Endothelial cell (in vitro differentiated cells): Measurements from ENCODE around the gene CARMIL3. TPM values are rescaled to one million over a fixed set of nuclear protein-coding genes. Genes with fewer than 3 reads are reported as not detected.

Source experiments
- DNase-seq: peaks from one replicate; pipeline ENCODE4 v3.0.0; 2021; ENCODE audit warnings: low spot score
- H3K27ac Mint-ChIP-seq: one replicate; pipeline ENCODE4 v1.8.0; 2021; ENCODE audit warnings: mixed read lengths, inconsistent platforms; ENCODE audit not compliant: unreplicated experiment
- H3K27me3 Mint-ChIP-seq: one replicate; pipeline ENCODE4 v1.8.0; 2021; ENCODE audit warnings: mild to moderate bottlenecking, moderate library complexity, mixed read lengths, inconsistent platforms; ENCODE audit not compliant: unreplicated experiment
- H3K36me3 Mint-ChIP-seq: one replicate; pipeline ENCODE4 v1.8.0; 2021; ENCODE audit warnings: mild to moderate bottlenecking, low read depth, mixed read lengths, inconsistent platforms; ENCODE audit not compliant: unreplicated experiment
- H3K4me1 Mint-ChIP-seq: one replicate; pipeline ENCODE4 v1.8.0; 2021; ENCODE audit warnings: mild to moderate bottlenecking, mixed read lengths, inconsistent platforms; ENCODE audit not compliant: unreplicated experiment
- H3K4me3 Mint-ChIP-seq: one replicate; pipeline ENCODE4 v1.8.0; 2021; ENCODE audit warnings: mild to moderate bottlenecking, mixed read lengths, inconsistent platforms; ENCODE audit not compliant: unreplicated experiment
- H3K9me3 Mint-ChIP-seq: one replicate; pipeline ENCODE4 v1.8.0; 2021; ENCODE audit warnings: mixed read lengths, inconsistent platforms; ENCODE audit not compliant: unreplicated experiment
- CTCF ChIP-seq: fragments of 200-600 bp; sonication (generic); IDR thresholded peaks from one replicate; pipeline ENCODE4 v1.5.0; 2021; ENCODE audit warnings: antibody characterized with exemption; ENCODE audit not compliant: unreplicated experiment
- total RNA-seq: library from RNA; stranded (reverse); fragmentation: NEBNext Ultra II Directional; extraction: Animal tissue kit (Norgen Biotek cat#: 25700); gene quantifications from one replicate; pipeline ENCODE4 v1.2.1, GENCODE V29; 2021; ENCODE audit not compliant: unreplicated experiment

CARMIL3 gene
- total RNA-seq, 1 donor from 2014 or later: 1.4 TPM

GRCh38 chr14:24071144-24071697 lies 19.4 kb downstream of the CARMIL3 start, which contains the start of gene CPNE6:
CPNE6 (plus strand) TSS chr14:24071562; CDS start chr14:24072937, 1,375 bp downstream.
- no peak for DNase-seq
- peaks cover 12% of the 10 kb centered on the region for H3K27me3 Mint-ChIP-seq

GRCh38 chr14:24071836-24072430 lies 20.1 kb downstream of the CARMIL3 start:
- peaks cover 5% of the 10 kb centered on the region for H3K36me3 Mint-ChIP-seq
- H3K4me1 Mint-ChIP-seq: no peaks in the 10 kb centered on the region
- no peaks in the 10 kb centered on the region for H3K9me3 Mint-ChIP-seq
- H3K27ac Mint-ChIP-seq: no peak overlapping the region
- no peak for DNase-seq
- H3K27me3 Mint-ChIP-seq: peaks cover 12% of the 10 kb centered on the region
- no peak for TF ChIP-seq CTCF
- no peak overlapping the region for H3K4me3 Mint-ChIP-seq

More at GRCh38 chr14:24071144-24071697, 19.4 kb downstream of the CARMIL3 start, which contains the start of gene CPNE6:
- H3K4me1 Mint-ChIP-seq: no peaks in the 10 kb centered on the region
- no peak for TF ChIP-seq CTCF
- peaks cover 5% of the 10 kb centered on the region for H3K36me3 Mint-ChIP-seq
- no peak within 1 kb of the TSS for H3K4me3 Mint-ChIP-seq
- no peak within 1 kb of the TSS for H3K27ac Mint-ChIP-seq
- no peaks in the 10 kb centered on the region for H3K9me3 Mint-ChIP-seq

- Mint-ChIP-seq H3K4me3 (no peak overlapping the region), H3K36me3 (peaks cover 5% of the 10 kb centered on the region), H3K4me1 (no peaks in the 10 kb centered on the region), H3K27ac (no peak overlapping the region), H3K9me3 (no peaks in the 10 kb centered on the region), H3K27me3 (peaks cover 12% of the 10 kb centered on the region)
- no peak for DNase-seq
- TF ChIP-seq CTCF: no peak
Observed at GRCh38 chr14:24072436-24072835, 20.6 kb downstream of the CARMIL3 start.

- H3K4me1 Mint-ChIP-seq: no peaks in the 10 kb centered on the region
- no peak for DNase-seq
- no peak overlapping the region for H3K4me3 Mint-ChIP-seq
- no peak for TF ChIP-seq CTCF
- peaks cover 5% of the 10 kb centered on the region for H3K36me3 Mint-ChIP-seq
- peaks cover 14% of the 10 kb centered on the region for H3K27me3 Mint-ChIP-seq
- no peak overlapping the region for H3K27ac Mint-ChIP-seq
- H3K9me3 Mint-ChIP-seq: no peaks in the 10 kb centered on the region
Observed at GRCh38 chr14:24072881-24073877, 21.4 kb downstream of the CARMIL3 start.
